PC-3 (cell line): ENCODE measurements around the gene KCNIP2.

ENCODE experiments used
- EZH2 ChIP-seq: fragments of 300-600 bp; sonication (generic); IDR thresholded peaks from one replicate; pipeline ENCODE4 v1.6.1; 2017; ENCODE audit warnings: antibody characterized with exemption, mild to moderate bottlenecking, low read length; ENCODE audit not compliant: unreplicated experiment
- EZH2phosphoT487 ChIP-seq: fragments of 300-600 bp; sonication (generic); IDR thresholded peaks from 2 replicates; pipeline ENCODE4 v1.6.1; 2018; ENCODE audit warnings: mild to moderate bottlenecking, antibody characterized with exemption, low read length, borderline replicate concordance
- TF ChIP-seq, protein P1 (sequence below): fragments of 300-600 bp; sonication (generic); conservative IDR thresholded peaks from 2 replicates; pipeline ENCODE4 v1.5.1; 2017; ENCODE audit warnings: antibody characterized with exemption, low read depth, mild to moderate bottlenecking, low read length

DNA sequence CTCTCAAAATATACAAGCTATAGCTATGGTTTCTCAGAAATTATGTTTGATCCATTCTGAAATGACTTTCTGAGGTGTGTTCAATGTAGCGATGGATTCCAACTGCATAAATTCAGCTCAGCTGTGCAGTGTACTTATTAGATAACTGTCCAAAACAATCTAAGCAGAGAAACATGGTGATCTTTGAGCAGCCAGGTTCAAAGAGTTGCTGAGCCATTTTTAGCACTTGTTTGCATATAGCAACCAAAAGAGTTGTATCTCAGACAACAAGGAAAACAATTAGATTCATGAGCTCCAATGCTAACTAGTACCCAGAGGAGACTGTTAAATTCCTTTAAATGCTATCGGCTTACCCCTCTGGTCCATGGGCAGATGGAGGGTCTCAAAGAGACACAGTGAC lies 15.9 kb upstream of the KCNIP2 start:
- TF ChIP-seq, protein P1, sequence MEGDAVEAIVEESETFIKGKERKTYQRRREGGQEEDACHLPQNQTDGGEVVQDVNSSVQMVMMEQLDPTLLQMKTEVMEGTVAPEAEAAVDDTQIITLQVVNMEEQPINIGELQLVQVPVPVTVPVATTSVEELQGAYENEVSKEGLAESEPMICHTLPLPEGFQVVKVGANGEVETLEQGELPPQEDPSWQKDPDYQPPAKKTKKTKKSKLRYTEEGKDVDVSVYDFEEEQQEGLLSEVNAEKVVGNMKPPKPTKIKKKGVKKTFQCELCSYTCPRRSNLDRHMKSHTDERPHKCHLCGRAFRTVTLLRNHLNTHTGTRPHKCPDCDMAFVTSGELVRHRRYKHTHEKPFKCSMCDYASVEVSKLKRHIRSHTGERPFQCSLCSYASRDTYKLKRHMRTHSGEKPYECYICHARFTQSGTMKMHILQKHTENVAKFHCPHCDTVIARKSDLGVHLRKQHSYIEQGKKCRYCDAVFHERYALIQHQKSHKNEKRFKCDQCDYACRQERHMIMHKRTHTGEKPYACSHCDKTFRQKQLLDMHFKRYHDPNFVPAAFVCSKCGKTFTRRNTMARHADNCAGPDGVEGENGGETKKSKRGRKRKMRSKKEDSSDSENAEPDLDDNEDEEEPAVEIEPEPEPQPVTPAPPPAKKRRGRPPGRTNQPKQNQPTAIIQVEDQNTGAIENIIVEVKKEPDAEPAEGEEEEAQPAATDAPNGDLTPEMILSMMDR: no peak
- TF ChIP-seq EZH2 (no peak), EZH2phosphoT487 (no peak)
